HG02610 (cell line): ENCODE measurements around the gene PPM1J.
A peak's percentile ranks its signal among the peaks of the same experiment; 100 is the strongest.

Experiments used
- ATAC-seq: cut with Tn5 transposase; IDR thresholded peaks from one replicate; pipeline ENCODE4 v1.9.1; 2021; ENCODE audit warnings: mild to moderate bottlenecking, moderate library complexity; ENCODE audit not compliant: unreplicated experiment

PPM1J gene

DNA sequence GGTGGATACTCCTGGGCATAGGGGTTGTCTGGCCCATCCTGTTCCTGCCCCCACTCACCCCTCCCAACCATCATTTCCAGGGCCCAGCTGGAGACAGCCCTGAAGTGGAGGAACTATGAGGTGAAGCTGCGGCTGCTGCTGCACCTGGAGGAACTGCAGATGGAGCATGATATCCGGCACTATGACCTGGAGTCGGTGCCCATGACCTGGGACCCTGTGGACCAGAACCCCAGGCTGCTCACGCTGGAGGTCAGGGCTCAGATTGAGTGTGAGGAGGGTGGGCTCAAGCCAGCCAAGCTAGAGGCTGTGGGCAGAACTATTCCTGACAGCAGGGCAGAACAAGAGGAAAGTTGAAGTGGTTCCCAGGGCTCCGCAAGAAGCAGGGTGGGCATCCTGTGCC, 22.5 kb downstream of the PPM1J start:
- ATAC-seq = no peak

DNA sequence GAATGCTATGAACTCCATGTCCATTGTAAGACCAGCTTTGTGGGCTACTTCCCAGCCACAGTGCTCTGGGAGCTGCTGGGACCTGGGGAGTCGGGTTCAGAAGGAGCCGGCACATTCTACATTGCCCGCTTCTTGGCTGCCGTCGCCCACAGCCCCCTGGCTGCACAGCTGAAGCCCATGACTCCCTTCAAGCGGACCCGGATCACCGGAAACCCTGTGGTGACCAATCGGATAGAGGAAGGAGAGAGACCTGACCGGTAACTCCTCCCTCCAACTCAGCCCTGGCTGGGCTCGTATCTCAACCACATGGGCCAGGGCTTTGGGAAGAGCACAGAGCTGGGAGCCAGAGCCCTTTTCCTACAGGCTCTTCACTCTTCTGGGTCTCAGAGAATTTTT, 25.3 kb downstream of the PPM1J start:
- no peak for ATAC-seq

DNA sequence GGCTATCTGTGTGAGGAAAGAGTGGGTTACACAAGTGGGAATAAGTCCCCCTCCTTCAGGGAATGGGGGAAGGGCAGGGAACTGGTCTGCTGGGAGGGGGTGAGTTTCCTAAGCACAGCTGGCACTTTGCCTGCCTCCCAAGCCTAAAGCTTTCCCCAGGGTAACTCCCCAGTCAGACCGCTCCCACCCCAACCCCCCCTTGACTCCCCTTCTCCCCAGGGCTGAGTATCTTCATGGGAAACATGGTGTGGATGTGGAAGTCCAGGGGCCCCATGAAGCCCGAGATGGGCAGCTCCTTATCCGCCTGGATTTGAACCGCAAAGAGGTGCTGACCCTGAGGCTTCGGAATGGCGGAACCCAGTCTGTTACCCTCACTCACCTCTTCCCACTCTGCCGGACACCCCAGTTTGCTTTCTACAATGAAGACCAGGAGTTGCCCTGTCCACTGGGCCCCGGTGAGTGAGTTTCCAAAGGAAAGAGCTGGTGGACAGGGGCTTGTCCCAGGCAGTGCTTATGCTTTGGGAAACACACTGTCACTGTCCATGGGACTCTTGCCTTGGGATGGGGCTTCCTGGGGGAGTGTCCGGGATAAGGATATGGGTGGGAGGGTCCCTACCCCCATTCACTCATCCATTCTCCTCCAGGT, 25.8 kb downstream of the PPM1J start:
- ATAC-seq = no peak

DNA sequence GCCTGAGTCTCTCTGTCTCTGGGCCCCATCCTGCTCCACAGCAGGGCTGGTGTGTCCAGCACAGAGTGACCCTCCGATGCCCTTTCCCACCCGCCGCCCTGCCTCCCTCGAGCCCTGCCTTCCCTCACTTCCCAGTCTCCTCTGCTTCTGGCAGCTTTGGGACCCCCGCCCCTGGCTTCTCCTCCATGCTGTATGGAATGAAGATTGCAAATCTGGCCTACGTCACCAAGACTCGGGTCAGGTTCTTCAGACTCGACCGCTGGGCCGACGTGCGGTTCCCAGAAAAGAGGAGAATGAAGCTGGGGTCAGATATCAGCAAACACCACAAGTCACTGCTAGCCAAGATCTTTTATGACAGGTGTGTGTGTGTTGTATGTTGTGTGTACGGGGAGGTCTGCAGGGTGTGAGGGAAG, 26.3 kb downstream of the PPM1J start:
- no peak for ATAC-seq

DNA sequence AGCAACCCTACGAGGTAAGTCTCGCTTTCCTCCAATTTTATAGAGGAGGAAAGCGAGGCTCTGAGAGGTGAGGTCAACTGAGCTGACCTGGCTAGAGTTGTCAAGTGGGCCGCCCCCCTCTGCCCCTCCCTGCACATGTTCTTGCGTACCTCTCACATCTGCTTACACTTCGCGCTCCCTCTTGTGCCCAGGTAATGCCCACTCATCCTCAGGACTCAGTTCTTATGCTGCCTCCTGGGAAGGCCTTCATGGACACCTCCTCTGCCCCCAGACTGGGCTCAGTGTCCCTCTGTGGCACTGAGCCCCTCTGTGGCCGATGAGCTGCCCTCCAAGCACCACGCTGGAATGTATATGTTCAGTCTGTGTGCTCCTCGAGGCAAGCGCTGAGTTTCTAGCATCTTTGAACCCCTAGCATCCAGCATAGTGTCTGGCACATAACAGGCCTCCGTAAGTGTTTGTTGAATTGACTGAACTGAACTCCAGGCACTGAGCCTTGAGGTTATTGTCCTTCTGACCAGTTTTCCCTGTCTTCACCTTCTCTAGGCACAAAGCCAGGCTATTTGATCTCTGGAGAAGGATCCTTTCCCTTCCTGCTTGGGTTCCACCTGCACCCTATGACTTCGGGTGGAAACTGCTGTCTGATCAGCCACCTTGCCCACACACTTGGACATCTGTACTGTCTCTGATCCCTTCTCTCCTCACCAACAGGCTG, 27.2 kb downstream of the PPM1J start:
- no peak for ATAC-seq

DNA sequence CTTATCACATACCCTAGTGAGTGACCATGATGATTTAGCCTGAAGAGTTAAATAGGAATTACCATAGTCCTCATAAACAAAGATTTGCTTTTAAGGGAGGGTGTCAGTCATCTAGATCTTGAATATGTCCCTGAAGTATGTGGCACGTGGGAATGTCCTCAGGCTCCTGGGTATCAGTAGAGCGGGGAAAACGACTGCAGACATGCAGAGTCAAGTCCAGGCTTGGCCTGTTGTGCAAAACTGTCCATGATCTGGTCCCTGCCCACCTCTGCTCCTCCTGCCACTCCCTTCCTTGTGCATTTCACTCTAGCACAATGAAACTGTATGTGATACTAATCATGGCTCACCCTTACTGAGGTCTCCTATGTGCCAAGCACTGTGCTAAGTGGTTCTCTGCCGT, 27.8 kb downstream of the PPM1J start:
- ATAC-seq = no peak

DNA sequence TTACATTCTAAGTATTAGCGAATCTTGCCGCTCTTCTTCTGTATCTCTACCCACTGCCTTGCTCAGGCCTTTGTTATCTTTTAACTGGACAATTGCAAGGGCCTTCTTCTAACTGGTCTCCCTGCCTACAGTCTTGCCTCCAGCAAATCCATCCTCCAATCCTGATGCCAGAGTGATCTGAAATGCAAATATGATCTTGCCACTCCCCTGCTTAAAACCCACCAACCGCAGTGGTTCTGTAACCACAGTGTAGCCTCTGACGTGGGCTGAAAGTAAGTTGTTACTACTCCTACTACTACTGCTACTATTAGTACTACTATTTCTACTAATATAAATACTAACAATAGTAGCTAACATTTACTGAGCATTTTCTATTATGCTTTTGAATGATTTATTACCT, 28.3 kb downstream of the PPM1J start:
- ATAC-seq = no peak

DNA sequence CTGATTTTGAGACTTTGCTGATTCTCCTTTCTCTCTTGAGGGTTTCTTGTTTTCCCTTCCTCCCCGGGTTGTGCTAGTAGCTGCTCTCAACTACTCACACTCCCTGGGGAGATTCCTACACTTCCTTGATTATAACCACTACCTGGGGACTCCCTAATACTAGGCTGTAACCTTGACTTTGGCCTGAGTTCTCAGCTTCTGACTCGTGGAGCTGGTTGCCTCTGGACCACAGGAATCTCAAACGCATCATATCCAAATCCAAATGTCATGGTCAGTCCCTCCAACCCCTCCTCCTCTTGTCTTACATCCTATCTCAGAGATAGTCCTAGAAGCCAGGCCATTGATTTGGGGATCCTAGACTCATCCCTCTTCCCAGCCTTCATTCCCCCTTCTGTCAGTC, 28.7 kb downstream of the PPM1J start:
- ATAC-seq = no peak

DNA sequence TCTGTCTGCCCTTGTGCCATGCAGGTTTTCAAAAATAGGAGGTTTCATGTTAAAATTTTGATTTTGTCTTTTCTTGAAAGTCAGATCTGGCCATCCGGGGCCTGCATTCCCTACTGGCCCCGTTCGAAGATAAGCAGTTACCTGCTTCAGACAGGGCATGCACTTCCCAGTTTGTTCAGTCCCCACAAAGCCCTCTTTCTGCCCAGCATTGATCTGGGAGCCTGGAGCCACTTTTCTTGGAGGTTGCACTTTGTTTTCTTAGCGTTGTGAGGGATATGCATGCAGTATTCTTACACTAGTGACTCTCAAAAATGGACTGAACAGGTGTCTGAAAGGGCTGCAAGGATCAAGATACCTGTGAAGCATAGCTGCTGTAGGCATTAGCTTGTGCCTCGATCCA, 29.2 kb downstream of the PPM1J start:
- no peak for ATAC-seq

DNA sequence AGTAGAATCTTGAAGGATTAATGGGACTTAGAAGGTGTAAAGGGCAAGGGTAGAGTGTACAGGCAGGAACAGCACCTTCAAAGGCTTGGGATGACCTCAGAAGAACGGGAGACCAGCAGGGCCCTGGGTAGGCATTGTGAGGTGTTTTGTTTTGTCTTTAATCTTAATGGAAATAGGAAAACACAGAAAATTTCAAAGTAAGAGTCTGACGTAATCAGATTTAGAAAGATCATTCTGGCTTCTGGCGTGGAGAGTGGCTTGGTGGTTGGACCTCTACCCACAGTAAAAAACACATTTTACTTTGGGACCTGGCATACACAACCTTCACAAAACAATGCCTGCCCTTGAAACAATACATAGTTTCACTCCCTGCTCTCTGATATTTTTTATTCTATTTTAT, 36.5 kb downstream of the PPM1J start:
- no peak for ATAC-seq

DNA sequence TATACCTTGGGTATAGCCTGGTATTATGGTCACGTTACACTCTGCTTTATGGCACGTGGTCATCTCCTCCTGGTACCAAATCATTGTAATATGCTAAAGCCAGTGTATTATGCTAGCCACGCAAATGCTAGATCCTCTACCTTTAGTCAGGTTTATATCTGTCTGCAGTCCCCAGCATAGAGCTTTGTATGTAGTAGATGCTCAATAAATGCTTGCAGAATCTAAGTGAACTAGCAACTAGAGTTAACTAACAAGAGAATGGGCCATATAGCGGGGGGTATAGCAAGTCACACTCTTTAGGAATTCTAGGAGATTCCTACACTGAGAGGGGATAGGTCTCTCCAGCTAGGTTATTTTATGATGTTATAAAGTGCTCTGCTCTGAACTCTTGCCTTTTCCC, 37.6 kb downstream of the PPM1J start:
- no peak for ATAC-seq

DNA sequence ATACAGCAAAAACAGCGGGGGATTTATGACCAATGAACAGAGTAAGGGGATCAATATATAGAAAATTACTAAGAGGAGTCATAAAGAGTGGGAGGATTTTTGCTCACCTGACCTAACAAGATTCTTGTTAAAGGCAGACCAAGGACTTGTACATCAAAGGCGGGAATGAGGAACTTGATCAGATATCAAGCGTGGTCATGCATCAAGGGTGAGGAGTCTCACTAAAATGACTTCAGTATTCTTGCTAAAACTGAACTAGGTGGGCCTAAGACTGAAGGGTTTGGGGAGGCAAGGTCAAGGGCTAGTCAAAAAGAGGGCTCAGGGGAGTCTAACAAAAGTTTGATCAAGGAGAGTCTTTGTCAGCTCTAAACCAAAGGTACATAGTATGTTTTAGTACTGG, 38.6 kb downstream of the PPM1J start:
- ATAC-seq = no peak

DNA sequence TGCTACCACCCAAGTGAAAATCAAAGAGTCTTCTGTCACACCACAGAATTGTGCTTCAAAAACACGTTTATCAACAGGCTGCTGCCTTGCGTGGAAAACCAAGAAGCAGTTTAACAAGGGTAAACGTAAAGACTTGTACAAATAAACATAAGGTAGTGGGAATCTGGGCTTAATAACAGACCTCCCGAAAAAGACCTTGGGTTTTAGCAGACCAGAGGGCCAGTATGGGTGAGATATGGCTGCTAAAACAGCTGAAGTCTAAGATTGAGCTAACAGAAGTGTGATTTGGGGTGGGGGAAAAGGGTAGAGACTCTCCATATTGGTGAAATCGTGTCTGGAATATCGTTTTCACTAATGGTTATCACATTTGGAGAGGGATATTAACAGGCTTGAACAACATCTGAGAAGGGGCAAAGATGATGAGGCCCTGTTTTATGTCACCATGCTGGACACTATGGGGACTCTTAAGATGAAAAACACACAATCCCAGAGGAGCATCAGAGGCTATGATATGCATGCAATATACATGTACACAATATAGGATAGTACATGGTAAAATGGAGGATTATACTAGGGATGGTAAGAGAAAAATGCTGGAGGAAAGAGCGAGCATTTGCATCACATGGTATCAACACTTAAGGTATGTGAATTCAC, 39.3 kb downstream of the PPM1J start:
- ATAC-seq = no peak

DNA sequence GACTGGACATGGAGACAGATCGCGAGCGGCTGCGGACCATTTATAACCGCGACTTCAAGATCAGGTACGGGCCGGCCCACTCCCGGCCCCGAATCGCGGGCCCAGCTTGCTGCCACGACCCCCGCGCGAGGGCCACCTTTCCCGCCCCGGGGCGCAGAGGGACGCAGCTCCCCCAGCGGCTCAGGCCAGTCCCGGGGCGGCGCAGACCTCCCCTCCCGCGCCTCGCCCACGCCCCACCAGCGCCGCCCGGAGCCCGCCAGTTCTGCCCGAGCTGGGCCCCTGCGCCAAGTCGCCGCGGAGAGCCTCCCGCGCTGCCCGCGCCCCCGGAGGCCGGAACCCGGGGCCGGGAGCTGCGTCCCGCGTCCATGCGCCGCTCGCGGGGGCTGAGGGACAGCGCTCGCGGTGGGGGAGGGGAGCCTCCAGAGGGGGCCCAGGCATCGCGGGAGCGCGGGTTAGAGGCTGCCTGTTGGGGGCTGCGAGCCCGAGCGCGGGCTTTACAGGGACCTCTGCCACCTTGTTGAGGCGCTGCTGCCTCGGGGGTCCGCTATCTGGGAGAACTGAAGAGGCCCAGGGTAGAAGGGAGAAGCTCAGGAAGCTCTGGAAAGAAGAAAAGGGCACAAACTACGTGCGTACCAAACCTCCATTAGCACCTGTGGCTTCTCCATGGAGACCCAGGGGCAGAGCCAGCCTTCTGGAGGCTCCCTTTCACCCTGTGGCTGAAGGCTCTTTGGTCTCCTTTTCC, 40.0 kb downstream of the PPM1J start:
- peak; percentile 29 for ATAC-seq

DNA sequence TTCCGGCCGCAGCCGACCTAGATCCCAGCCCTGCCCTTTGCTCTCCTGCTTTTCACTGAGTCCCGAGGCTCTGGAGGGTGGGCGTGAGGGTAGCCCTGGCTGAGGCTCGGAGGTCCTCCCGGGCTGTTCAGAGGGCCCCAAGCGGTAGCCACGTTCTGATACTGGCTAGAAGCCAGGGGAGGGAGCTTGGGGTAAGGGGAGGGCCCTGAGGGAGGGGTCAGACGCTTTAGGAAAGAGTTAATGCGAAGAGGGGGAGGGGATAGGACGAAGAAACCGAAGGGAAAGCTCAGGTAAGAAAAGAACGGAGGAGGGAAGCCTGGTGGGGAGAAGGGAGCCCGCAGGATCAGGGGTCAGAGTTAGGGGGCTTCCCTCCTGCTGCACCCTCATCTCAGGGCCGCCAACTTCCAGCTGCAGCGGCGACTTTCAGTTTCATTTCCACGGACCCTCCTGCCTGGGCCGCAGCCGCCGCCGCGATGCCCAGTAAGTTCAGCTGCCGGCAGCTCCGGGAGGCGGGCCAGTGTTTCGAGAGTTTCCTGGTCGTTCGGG, 40.6 kb downstream of the PPM1J start, which contains the start of gene MOV10:
MOV10 (plus strand) TSS at position 220 of the 546 bp plus-strand sequence; CDS start at position 474, 254 bp downstream.
- peak; percentile 72 for ATAC-seq

DNA sequence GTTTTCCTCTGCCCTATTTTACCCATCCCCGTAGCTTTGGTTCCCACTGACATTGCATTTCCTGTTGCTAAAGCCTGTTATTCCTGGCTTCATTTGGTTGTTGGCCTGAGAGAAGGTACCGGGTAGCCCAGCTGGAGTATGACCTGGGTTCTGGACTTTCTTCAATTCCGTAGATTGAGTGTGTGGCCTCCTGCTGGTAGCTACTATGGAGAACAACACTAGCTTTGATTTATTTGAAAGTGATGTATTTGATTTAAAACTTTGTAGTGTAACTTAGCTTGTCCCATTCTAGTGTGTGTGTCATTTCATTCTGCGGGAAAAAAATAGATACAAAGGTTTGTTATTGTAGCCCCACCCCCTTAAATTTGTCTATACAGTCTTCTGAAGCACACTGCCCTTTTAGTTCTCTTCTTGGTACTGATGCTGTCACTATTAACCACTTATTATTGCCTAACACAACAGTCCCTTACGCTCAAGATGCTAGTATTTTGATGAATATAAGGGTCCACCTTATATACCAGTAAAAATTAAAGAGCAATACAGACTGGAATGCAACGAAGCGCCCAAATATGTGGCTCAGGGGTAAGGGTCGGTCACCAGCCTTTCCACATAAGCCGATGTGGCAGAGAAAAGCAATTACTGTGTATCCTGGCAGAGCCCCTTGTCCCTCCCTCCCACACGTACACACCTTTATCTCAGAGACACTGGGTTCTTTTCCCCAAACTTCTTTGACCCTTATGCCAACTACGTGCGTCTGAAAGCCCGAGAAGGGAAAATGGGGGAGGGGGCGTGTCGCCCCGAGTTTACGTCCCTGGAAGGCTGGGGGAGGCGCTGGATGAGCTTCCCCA, 41.3 kb downstream of the PPM1J start:
- no peak for ATAC-seq

DNA sequence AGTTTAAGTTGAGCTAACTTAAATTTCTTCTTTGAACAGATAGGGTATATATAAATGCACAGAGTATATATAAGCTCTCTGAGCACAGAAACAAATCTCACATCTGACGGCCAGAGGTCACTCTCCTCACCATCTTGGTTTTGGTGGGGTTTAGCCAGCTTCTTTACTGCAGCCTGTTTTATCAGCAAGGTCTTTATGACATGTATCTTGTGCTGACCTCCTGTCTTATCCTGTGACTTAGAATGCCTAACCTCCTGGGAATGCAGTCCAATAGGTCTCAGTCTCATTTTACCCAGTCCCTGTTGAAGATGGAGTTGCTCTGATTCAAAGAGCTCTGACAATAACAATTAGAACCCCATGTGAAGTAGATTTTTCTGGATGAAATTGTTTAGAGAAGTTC, 42.3 kb downstream of the PPM1J start:
- no peak for ATAC-seq

DNA sequence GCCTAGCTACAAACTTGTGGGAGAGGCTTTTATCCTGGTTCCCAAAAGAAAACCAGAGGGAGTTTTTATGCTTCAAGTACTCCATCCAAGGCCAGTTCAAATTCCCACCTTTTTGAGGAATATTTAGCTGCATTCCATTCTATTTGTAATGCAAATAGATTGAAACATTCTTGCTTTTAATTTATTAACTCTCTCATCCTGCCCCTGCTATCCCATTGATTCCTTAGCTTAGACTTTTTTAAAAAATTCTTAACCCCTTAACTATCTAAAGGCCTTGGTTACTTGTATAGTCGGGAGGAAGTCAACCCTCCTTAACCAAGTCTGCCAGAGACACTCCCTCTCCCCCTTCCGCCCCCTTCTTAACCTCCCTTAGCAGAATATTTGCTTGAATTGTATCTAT, 43.1 kb downstream of the PPM1J start:
- ATAC-seq = no peak

DNA sequence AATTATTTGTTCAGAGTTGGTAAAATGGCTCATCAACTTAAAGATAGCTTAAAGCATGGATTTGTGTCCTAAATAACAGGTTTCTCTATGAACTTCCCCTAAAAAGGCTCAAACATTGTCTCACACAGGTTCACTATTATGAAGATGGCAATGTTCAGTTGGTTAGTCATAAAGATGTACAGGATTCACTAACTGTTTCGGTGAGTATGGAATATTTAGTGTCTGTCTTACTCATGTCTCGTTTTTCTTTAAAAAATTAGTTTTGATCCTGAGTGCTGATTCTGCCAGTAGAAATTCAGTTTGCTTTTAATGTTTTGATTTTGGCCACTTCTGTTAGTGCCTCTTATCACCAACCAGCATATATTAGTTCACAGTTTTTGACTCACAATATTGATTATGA, 48.2 kb downstream of the PPM1J start:
- ATAC-seq = peak; percentile 48

DNA sequence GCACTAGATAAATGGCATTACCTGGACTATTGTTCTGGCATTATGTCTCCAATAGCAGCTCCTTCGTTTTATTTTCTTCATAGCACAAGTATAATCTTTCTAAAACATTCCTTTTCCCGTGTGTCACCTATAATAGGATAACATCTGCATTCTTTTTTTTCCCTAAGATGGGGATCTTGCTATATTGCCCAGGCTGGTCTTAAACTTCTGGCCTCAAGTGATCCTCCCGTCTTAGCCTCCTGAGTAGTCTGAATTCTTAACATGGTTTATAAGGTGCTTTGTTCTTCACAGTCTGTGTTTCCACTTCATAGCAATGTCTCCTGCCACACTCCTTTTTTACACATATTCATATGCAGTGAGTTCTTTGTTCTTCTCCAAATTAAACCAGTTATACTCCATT, 49.3 kb downstream of the PPM1J start:
- ATAC-seq = no peak
